RWPE2 (cell line): ENCODE measurements around the gene PAQR5.
A peak's percentile ranks its signal among the peaks of the same experiment; 100 is the strongest.

Source experiments
- ATAC-seq: fragments of 200-7000 bp; cut with Tn5 transposase; 3 replicates; pipeline ENCODE4 v1.9.1; 2021; ENCODE audit warnings: low read depth
- DNase-seq: peaks from one replicate; pipeline ENCODE4 v3.0.0-alpha.2; 2020; ENCODE audit warnings: low spot score
- H3K27ac ChIP-seq: fragments of 450-650 bp; 2 replicates; pipeline ENCODE4 v1.5.1; 2017; ENCODE audit warnings: mild to moderate bottlenecking; ENCODE audit not compliant: poor library complexity, severe bottlenecking
- H3K27me3 ChIP-seq: fragments of 250-450 bp; sonication (Bioruptor Pico); 2 replicates; pipeline ENCODE4 v1.5.1; 2021; ENCODE audit warnings: mild to moderate bottlenecking, moderate library complexity; ENCODE audit not compliant: insufficient read depth, poor library complexity, severe bottlenecking
- H3K36me3 ChIP-seq: fragments of 250-450 bp; sonication (Bioruptor Pico); 2 replicates; pipeline ENCODE4 v1.5.1; 2020; ENCODE audit warnings: low read depth, mild to moderate bottlenecking, moderate library complexity
- H3K4me1 ChIP-seq: fragments of 250-450 bp; sonication (Bioruptor Pico); 2 replicates; pipeline ENCODE4 v1.5.1; 2021; ENCODE audit warnings: mild to moderate bottlenecking, moderate library complexity; ENCODE audit not compliant: insufficient read depth, poor library complexity, severe bottlenecking
- H3K4me3 ChIP-seq: fragments of 250-450 bp; sonication (Bioruptor Pico); 2 replicates; pipeline ENCODE4 v1.5.1; 2021; ENCODE audit warnings: mild to moderate bottlenecking, moderate library complexity; ENCODE audit not compliant: severe bottlenecking
- H3K9me3 ChIP-seq: fragments of 250-450 bp; sonication (Bioruptor Pico); 2 replicates; pipeline ENCODE4 v1.5.1; 2021; ENCODE audit warnings: mild to moderate bottlenecking, moderate library complexity; ENCODE audit not compliant: severe bottlenecking
- CTCF ChIP-seq: fragments of 450-650 bp; IDR thresholded peaks from one replicate; pipeline ENCODE4 v1.5.1; 2017; ENCODE audit warnings: mild to moderate bottlenecking, moderate library complexity; ENCODE audit not compliant: poor library complexity, severe bottlenecking

The PAQR5 gene

GRCh38 chr15:69390575-69390974, 91.9 kb downstream of the PAQR5 start:
- no peaks in the 10 kb centered on the region for H3K9me3 ChIP-seq
- TF ChIP-seq CTCF, result no peak
- no peaks in the 10 kb centered on the region for H3K36me3 ChIP-seq
- H3K27ac ChIP-seq, result peak overlapping the region; percentile 53
- DNase-seq (peak; percentile 84), ATAC-seq (peak; percentile 59)
- peaks cover 41% of the 10 kb centered on the region for H3K4me1 ChIP-seq
- no peak overlapping the region for H3K4me3 ChIP-seq
- no peaks in the 10 kb centered on the region for H3K27me3 ChIP-seq

DNA sequence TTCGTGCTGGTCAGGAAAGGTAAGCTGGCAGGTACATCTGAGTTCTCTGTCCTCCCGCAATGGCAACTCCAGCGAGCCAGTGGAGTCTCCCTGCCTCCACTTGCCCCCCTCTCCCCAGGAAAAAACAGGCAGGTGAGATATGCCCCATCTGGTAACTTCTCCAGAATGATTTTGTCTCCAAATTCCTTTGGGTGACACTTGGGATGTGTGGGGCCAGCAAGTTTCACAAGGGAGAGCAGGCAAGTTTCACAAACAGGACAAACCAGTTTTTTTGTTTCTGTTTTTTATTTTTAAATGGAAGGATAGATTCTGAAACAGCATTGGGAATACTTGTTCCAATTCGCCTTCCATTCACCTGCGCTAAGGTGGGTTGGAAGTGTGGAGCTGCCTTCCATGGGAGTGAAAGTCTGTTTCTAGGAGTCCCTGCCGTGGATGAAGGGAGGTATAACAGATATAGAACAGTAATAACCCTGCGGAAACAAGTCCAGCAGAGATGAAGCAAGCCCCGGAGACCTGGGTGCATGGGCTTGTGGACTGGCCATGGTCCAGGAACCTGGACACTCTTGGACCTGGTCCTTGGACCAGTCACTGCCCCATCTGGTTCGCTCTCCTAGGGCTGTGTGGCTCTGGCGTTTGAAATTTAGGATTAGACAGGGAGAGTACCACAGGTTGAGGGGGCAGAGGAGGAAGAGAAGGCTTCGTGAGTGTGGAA, 92.5 kb downstream of the PAQR5 start:
- no peaks in the 10 kb centered on the region for H3K9me3 ChIP-seq
- no peak for TF ChIP-seq CTCF
- H3K27me3 ChIP-seq, result no peaks in the 10 kb centered on the region
- peak overlapping the region; percentile 53 for H3K27ac ChIP-seq
- ATAC-seq, result no peak
- DNase-seq, result peak; percentile 33
- H3K4me1 ChIP-seq, result peaks cover 41% of the 10 kb centered on the region
- no peak overlapping the region for H3K4me3 ChIP-seq
- H3K36me3 ChIP-seq, result no peaks in the 10 kb centered on the region

DNA sequence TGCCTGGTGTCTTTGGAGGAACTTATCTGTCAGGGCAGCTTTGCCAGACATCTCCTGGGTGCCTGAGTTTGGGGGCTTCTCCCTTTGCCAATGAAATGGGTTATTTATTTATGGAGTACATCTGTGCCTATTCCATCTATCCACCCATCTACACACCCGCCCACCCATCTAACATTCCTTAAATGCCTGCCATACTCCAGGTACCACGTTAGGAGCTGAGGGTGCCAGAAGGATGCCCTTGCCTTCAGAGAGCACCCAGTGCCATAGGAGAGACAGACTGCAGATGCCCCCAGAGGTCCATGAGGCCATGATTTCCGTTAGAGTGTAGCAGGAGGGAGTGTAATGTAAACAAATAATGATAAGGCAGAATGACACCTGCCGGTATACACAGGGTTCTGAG, 93.6 kb downstream of the PAQR5 start:
- DNase-seq (no peak), ATAC-seq (no peak)
- Histone ChIP-seq H3K4me1 (peaks cover 41% of the 10 kb centered on the region), H3K36me3 (no peaks in the 10 kb centered on the region), H3K27ac (peak overlapping the region; percentile 51), H3K4me3 (no peak overlapping the region), H3K27me3 (no peaks in the 10 kb centered on the region), H3K9me3 (no peaks in the 10 kb centered on the region)
- no peak for TF ChIP-seq CTCF

GRCh38 chr15:69393831-69394491, 95.2 kb downstream of the PAQR5 start:
- H3K9me3 ChIP-seq, result no peaks in the 10 kb centered on the region
- TF ChIP-seq CTCF, result no peak
- DNase-seq (peak; percentile 84), ATAC-seq (peak; percentile 75)
- H3K27me3 ChIP-seq, result no peaks in the 10 kb centered on the region
- H3K4me1 ChIP-seq, result peaks cover 33% of the 10 kb centered on the region
- H3K4me3 ChIP-seq, result no peak overlapping the region
- peak overlapping the region; percentile 51 for H3K27ac ChIP-seq
- no peaks in the 10 kb centered on the region for H3K36me3 ChIP-seq
